Effector memory CD8-positive, alpha-beta T cell (primary cell): ENCODE data around the gene SRF.

Experiments
- ATAC-seq: fragments of 150-1000 bp; cut with Tn5 transposase; replicated peaks from 2 replicates; pipeline ENCODE4 v1.10.0; 2021; ENCODE audit warnings: mild to moderate bottlenecking, moderate library complexity
- DNase-seq, 3 experiments: peaks; one replicate each; pipeline ENCODE4 v3.0.0; 2021
- H3K27ac Mint-ChIP-seq, 2 donors: one replicate each; pipeline ENCODE4 v1.8.0; 2022; ENCODE audit warnings: mild to moderate bottlenecking in 2 of 2, mixed read lengths in 2 of 2, moderate library complexity in 2 of 2
- H3K27me3 Mint-ChIP-seq, 2 donors: one replicate each; pipeline ENCODE4 v1.8.0; 2022; ENCODE audit warnings: mixed read lengths in 2 of 2
- H3K36me3 Mint-ChIP-seq: one replicate; pipeline ENCODE4 v1.8.0; 2022; ENCODE audit warnings: mild to moderate bottlenecking, moderate library complexity, mixed read lengths; ENCODE audit not compliant: insufficient read depth
- H3K4me1 Mint-ChIP-seq, 2 donors: one replicate each; pipeline ENCODE4 v1.8.0; 2022; ENCODE audit warnings: low read depth in 2 of 2, mixed read lengths in 2 of 2
- H3K4me3 Mint-ChIP-seq, 2 donors: one replicate each; pipeline ENCODE4 v1.8.0; 2022; ENCODE audit warnings: mild to moderate bottlenecking in 2 of 2, mixed read lengths in 2 of 2, moderate library complexity in 2 of 2
- H3K9me3 Mint-ChIP-seq, 2 donors: one replicate each; pipeline ENCODE4 v1.8.0; 2022; ENCODE audit warnings: mixed read lengths in 2 of 2

SRF gene

DNA sequence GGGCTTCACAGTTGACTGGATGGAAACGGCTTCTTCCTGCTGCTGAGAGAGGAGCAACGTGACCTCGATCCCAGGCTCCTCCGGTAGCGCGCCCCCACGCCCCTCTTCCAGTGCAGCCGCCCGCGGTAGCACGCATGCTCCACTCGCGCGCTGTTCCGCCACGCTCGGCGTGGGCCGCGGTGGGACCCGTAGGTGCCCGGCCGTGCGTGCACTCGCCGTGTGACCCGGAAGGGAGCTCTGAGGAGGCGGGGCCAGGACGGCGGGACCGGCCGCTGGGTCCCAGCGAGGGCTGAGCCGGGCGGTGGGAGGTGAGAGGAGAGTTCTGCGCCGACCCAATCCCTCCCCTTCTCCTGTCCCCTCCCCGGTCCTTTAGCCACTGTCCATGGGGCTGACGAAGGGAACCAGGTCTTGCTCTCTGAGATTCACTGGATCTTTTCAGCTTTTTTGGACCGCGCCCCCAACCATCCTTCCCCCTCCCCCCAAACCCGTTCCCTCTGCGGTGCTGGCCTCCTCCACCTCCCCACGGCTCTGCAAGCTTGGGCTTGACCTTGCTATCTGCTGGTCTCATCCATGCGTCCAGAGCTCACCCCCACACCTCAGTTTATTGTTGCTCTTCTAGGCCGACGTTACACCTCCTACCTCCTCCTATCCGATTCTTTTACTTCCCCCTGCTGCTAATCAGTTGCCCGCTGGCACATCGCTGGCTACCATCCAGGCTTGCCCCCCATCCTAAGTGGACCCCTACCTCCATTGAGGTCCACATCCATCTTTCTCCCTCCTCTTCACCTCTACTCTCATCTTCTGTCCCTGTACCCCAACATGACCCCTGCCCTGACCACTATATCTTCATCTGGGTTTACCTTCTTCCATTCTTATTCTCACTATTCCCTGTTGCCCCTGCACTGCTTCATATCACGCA lies 11.1 kb downstream of the SRF start, which contains the start of gene CUL9:
TSS of gene CUL9 (plus strand) at position 255 of the 919 bp plus-strand sequence. CDS start 2,115 bp downstream, outside the sequence.
- H3K9me3 Mint-ChIP-seq = no peaks in the 10 kb centered on the region

GRCh38 chr6:43183441-43183840 lies 12.4 kb downstream of the SRF start:
- Mint-ChIP-seq H3K27ac (peak overlapping the region; percentile 67 to 90), H3K36me3 (peaks cover 28% of the 10 kb centered on the region), H3K4me1 (peaks cover 33 to 56% of the 10 kb centered on the region in 2 donors), H3K27me3 (no peaks in the 10 kb centered on the region), H3K4me3 (peak overlapping the region; percentile 82 to 92), H3K9me3 (no peaks in the 10 kb centered on the region)
- DNase-seq (no peak), ATAC-seq (no peak)

More for the DNA sequence above, 11.1 kb downstream of the SRF start, which contains the start of gene CUL9:
- Mint-ChIP-seq H3K36me3 (peaks cover 25% of the 10 kb centered on the region), H3K4me1 (peaks cover 33 to 48% of the 10 kb centered on the region in 2 donors), H3K27ac (peak within 1 kb of the TSS; percentile 67 to 90), H3K27me3 (no peaks in the 10 kb centered on the region), H3K4me3 (peak within 1 kb of the TSS; percentile 82 to 92)
- ATAC-seq (peak; percentile 99), DNase-seq (peak; percentile 72 to 75 (median 73))

DNA sequence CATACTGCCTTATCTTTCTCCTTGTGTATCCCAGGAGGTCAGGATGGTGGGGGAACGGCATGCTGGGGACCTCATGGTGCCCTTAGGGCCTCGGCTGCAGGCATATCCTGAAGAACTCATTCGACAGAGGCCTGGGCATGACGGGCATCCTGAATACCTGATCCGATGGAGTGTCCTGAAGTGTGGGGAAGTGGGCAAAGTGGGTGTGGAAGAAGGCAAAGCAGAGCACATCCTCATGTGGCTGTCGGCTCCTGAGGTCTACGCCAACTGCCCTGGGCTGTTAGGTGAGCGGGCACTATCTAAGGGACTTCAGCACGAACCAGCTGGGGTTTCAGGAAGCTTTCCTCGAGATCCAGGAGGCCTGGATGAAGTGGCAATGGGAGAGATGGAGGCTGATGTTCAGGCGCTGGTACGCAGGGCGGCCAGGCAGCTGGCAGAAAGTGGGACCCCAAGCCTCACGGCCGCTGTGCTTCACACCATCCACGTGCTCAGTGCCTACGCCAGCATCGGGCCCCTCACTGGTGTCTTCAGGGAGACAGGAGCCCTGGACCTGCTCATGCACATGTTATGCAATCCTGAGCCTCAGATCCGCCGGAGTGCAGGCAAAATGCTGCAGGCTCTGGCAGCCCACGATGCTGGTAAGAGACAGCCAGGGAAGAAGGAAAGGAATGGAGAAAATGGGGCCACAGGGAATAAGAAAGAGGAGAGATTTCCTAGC lies 13.4 kb downstream of the SRF start:
- ATAC-seq = no peak

DNA sequence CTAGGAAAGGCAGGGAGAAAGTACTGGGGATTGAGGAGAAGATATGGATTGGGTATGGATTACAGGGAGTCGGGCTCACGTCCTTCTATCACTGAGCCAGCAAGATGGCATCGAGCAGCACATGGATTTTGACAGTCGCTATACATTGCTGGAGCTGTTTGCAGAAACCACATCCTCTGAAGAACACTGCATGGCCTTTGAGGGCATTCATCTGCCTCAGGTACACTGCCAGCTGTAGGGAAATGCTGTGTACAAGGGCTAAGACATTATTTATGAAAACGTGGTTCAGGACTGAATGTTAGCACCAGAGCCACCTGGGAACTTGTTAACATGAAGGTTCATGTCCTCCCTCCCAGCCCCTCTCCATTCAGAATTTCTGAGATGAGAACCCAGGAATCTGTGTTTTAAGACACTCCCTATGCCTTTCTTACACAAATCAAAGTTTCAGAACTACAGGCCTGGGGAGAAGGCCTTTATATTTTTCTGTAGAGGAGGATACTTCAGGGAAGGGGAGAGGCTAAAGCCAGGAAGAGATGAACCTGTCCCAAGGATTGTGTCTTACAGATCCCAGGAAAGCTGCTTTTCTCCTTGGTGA lies 14.4 kb downstream of the SRF start:
- H3K36me3 Mint-ChIP-seq = peaks cover 21% of the 10 kb centered on the region
- H3K9me3 Mint-ChIP-seq = no peaks in the 10 kb centered on the region
- ATAC-seq (no peak), DNase-seq (no peak)
- peak overlapping the region; percentile 2 to 49 for H3K27ac Mint-ChIP-seq
- no peaks in the 10 kb centered on the region for H3K27me3 Mint-ChIP-seq
- H3K4me3 Mint-ChIP-seq = peak overlapping the region in 1 of 2 donors; percentile 2
- H3K4me1 Mint-ChIP-seq = peaks cover 33 to 63% of the 10 kb centered on the region in 2 donors

More for the DNA sequence above, 13.4 kb downstream of the SRF start:
- Mint-ChIP-seq H3K27me3 (no peaks in the 10 kb centered on the region), H3K9me3 (no peaks in the 10 kb centered on the region), H3K27ac (peak overlapping the region; percentile 50 to 66), H3K4me1 (peaks cover 33 to 59% of the 10 kb centered on the region in 2 donors), H3K36me3 (peaks cover 21% of the 10 kb centered on the region), H3K4me3 (peak overlapping the region in 1 of 2 donors; percentile 92)
- no peak for DNase-seq

DNA sequence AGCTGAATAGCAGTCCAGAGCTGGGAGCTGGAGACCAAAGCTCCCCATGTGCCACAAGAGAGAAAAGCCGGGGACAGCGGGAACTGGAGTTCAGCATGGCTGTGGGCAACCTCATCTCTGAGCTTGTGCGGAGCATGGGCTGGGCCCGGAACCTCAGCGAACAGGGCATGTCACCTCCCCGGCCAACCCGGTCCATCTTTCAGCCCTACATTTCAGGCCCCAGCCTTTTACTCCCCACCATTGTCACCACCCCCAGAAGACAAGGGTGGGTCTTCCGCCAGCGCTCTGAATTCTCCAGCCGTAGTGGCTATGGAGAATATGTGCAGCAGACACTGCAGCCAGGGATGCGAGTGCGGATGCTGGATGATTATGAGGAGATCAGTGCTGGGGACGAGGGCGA lies 14.9 kb downstream of the SRF start:
- Mint-ChIP-seq H3K9me3 (no peaks in the 10 kb centered on the region), H3K4me1 (peaks cover 35 to 66% of the 10 kb centered on the region in 2 donors), H3K4me3 (no peak overlapping the region), H3K27ac (no peak overlapping the region), H3K36me3 (peaks cover 21% of the 10 kb centered on the region), H3K27me3 (no peaks in the 10 kb centered on the region)
- ATAC-seq = no peak
- DNase-seq = no peak

- Mint-ChIP-seq H3K27me3 (no peaks in the 10 kb centered on the region), H3K4me3 (no peak overlapping the region), H3K4me1 (peaks cover 31 to 59% of the 10 kb centered on the region in 2 donors), H3K36me3 (peaks cover 24% of the 10 kb centered on the region), H3K9me3 (no peaks in the 10 kb centered on the region), H3K27ac (no peak overlapping the region)
- no peak for ATAC-seq
- no peak for DNase-seq
Observed at GRCh38 chr6:43186706-43187105, 15.6 kb downstream of the SRF start.

DNA sequence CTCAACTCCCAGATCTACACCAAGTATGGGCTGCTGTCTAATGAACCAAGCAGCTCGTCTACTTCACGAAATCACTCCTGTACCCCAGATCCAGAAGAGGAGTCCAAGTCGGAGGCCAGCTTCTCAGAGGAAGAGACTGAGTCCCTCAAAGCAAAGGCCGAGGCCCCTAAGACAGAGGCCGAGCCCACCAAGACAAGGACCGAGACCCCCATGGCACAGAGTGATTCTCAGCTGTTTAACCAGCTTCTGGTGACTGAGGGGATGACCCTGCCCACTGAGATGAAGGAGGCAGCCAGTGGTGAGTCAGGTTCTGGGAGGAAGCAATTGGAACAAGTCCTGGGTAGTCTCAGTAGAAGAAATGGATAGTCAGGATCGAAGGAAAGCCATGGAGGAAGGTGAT lies 16.8 kb downstream of the SRF start:
- Mint-ChIP-seq H3K4me3 (no peak overlapping the region), H3K27me3 (no peaks in the 10 kb centered on the region), H3K36me3 (peaks cover 29% of the 10 kb centered on the region), H3K9me3 (no peaks in the 10 kb centered on the region), H3K4me1 (peaks cover 27 to 54% of the 10 kb centered on the region in 2 donors), H3K27ac (peak overlapping the region in 1 of 2 donors; percentile 56)
- DNase-seq = no peak
- no peak for ATAC-seq

GRCh38 chr6:43188426-43188825 lies 17.4 kb downstream of the SRF start:
- Mint-ChIP-seq H3K4me1 (peaks cover 22 to 51% of the 10 kb centered on the region in 2 donors), H3K27me3 (no peaks in the 10 kb centered on the region), H3K27ac (peak overlapping the region in 1 of 2 donors; percentile 51), H3K4me3 (no peak overlapping the region), H3K9me3 (no peaks in the 10 kb centered on the region), H3K36me3 (peaks cover 34% of the 10 kb centered on the region)
- DNase-seq = no peak
- ATAC-seq = no peak

DNA sequence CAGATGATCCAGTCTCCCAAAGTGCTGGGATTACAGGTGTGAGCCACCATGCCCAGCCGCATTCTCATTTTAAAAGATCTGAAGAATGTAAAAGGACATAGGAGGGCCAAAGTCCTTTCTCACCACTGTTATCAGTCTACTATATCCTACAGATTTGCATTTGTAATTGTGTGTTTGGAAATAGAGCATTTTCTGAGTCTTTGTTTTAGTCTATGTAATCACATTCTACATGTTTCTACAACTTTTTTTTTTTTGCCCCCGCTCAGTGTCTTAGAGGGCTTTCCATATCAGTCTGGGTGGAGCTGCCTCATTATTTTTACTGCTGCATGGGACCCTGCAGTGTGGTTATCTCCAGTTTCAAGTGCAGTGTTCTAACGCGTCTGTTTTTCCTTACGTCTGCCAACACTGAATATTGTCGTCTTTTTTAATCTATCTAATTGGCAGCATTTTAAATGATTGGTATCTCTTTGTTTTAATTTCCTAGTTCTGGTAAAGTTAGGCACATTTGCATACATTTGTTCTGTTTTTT lies 18.8 kb downstream of the SRF start:
- Mint-ChIP-seq H3K4me1 (peaks cover 14 to 36% of the 10 kb centered on the region in 2 donors), H3K36me3 (peaks cover 41% of the 10 kb centered on the region), H3K27ac (peak overlapping the region in 1 of 2 donors; percentile 25)

DNA sequence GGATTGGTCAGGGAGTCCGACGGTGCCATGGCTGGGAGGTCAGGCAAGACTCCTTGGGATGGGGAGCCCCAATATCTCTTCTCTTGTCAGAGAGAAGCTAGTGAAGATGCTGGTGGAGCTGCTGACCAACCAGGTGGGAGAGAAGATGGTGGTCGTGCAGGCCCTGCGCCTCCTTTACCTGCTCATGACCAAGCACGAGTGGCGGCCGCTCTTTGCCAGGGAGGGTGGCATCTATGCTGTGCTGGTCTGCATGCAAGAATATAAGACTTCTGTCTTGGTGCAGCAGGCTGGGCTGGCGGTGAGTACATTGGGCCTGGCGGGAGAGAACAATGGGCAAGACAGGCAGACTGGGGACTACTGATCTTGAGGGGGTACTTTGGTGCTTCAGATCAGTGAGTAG lies 21.8 kb downstream of the SRF start:
- Mint-ChIP-seq H3K27ac (no peak overlapping the region), H3K27me3 (no peaks in the 10 kb centered on the region), H3K4me1 (peaks cover 6 to 22% of the 10 kb centered on the region in 2 donors), H3K9me3 (no peaks in the 10 kb centered on the region), H3K4me3 (no peak overlapping the region), H3K36me3 (peaks cover 34% of the 10 kb centered on the region)
- no peak for DNase-seq
- no peak for ATAC-seq

More for the DNA sequence above, 18.8 kb downstream of the SRF start:
- DNase-seq (no peak), ATAC-seq (no peak)
- H3K27me3 Mint-ChIP-seq = no peaks in the 10 kb centered on the region
- H3K4me3 Mint-ChIP-seq = no peak overlapping the region
- H3K9me3 Mint-ChIP-seq = no peaks in the 10 kb centered on the region

DNA sequence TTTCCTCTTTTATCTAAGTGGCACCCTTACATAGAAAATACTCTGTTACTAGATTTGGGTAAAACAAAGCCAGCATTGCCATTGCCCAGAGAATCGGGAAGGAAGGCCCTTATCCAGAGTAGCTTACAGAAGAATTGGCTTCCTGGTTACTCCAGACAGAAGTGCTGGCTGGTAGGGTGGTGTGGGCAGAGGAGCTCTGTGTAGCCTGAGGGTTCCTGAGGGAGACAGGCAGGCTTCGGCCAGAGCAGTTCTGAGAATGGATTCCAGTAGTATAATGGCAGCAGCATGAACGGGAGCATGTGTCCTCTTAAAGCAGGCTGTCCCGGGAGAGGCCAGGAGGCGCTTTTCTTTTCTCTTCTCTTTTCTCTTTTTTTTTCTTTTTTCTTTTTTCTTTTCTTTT lies 22.9 kb downstream of the SRF start:
- no peaks in the 10 kb centered on the region for H3K27me3 Mint-ChIP-seq
- peaks cover 6 to 16% of the 10 kb centered on the region in 2 donors for H3K4me1 Mint-ChIP-seq
- DNase-seq (no peak), ATAC-seq (no peak)
- no peak overlapping the region for H3K4me3 Mint-ChIP-seq
- H3K36me3 Mint-ChIP-seq = peaks cover 31% of the 10 kb centered on the region
- no peaks in the 10 kb centered on the region for H3K9me3 Mint-ChIP-seq
- no peak overlapping the region for H3K27ac Mint-ChIP-seq

DNA sequence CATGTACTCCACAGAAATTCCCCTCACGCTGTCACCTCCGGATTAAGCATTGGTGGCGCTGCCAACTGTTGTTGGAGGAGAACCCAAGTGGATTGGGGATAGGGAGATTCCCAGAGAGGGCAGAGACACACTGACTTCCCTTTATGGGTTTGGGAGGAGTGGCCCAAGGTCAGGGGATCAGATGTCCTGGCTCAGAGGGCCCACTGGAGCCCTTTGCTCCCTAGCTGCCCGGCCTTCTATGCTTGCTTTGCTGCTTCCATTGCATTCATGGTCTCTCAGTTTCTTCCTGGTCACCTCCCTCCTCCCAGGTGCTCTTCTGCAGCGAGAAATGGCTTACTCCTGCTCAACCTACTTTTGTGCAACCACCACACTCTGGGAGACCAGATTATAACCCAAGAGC lies 25.3 kb downstream of the SRF start:
- Mint-ChIP-seq H3K9me3 (no peaks in the 10 kb centered on the region), H3K27ac (peak overlapping the region in 1 of 2 donors; percentile 71)
- no peak for DNase-seq

GRCh38 chr6:43199912-43200311 lies 28.8 kb downstream of the SRF start:
- ATAC-seq (no peak), DNase-seq (no peak)
- Mint-ChIP-seq H3K36me3 (peaks cover 21% of the 10 kb centered on the region), H3K4me1 (no peaks in the 10 kb centered on the region), H3K27me3 (no peaks in the 10 kb centered on the region), H3K27ac (no peak overlapping the region), H3K9me3 (no peaks in the 10 kb centered on the region), H3K4me3 (no peak overlapping the region)

More for the DNA sequence above, 25.3 kb downstream of the SRF start:
- peaks cover 4 to 7% of the 10 kb centered on the region in 2 donors for H3K4me1 Mint-ChIP-seq
- no peak overlapping the region for H3K4me3 Mint-ChIP-seq
- peaks cover 40% of the 10 kb centered on the region for H3K36me3 Mint-ChIP-seq
- no peak for ATAC-seq
- no peaks in the 10 kb centered on the region for H3K27me3 Mint-ChIP-seq
